Measurements from ENCODE around the gene YY1AP1.
"Not testable (repeated sequence)": the region's sequence is repeated elsewhere in the genome, so short reads cannot be mapped to it uniquely, and the experiment has no call there.

The YY1AP1 gene

DNA sequence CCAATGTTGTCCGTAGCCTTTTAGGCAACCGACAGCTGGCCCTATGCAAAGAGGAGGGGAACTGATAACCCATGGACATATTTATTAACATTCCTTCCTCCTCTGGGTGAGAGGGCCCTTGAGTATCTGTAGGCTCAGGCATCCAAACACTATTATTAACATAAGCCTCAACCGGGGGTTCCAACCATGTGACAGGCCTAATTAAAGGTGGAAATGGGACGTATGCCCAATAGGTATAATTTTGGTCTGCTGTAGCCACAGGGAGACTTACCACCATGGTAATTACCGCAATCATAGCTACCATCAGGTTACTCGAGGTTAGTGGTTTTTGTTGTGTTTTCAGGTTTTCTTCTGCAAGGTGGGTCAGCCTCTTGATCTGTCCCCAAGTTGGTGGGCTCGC is 5.6 kb upstream of the YY1AP1 start:
- DNase-seq = no peak

DNA sequence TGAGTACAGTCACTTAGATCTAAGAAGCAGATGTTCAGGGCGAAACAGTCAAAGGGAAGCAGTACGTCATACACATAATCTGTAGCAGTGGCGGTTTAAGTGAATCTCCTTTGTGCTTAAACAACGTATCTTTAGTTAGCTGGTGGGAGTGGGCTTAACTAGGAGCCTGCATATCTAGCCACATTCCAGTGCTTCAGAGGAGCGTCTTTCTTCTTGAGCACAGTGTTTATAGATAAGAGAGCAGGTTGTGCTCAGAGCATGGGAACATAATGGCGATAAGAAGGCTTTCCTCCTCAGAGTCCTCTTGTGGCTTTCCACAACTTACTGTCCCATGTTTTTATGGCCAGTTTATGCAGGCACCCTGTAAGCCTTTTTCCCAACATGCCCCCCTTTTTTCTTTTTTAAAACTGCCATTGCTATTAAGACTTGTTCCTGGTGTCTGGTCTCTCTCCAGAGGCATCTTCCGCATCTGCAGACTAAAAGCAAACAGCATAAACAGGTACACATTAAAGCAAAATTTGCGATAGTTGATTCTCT is 3.5 kb upstream of the YY1AP1 start:
- no peak for DNase-seq

DNA sequence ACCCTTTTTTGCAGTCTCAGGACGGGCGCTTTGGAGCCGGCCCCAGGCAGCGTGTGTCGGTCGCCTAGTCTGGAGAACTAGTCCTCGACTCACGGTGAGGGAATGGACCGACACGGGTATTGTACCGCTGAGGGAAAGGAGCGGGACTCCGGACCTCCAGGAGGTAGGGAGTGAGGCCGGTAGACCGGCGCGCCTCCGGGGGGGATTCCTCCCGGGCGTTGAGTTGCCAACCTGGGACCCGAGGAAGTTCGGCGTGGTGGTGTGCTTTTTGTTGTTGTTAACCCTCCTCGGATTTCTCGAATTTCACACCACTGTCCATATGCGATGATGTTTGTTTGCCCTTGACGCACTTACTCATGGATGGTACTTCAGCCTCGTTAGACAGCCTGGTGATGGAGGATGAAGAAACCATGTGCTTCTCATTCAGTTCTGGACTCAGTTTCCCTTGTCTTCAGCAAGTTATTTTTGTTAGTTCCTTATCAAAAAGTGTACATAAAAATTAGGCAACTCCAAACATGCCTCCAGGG is 570 bp upstream of the YY1AP1 start, which contains the start of gene DAP3:
Gene DAP3 (plus strand): TSS at position 11 of the 527 bp plus-strand sequence. CDS start 20,689 bp downstream, outside the sequence.
- DNase-seq = not testable (repeated sequence)

DNA sequence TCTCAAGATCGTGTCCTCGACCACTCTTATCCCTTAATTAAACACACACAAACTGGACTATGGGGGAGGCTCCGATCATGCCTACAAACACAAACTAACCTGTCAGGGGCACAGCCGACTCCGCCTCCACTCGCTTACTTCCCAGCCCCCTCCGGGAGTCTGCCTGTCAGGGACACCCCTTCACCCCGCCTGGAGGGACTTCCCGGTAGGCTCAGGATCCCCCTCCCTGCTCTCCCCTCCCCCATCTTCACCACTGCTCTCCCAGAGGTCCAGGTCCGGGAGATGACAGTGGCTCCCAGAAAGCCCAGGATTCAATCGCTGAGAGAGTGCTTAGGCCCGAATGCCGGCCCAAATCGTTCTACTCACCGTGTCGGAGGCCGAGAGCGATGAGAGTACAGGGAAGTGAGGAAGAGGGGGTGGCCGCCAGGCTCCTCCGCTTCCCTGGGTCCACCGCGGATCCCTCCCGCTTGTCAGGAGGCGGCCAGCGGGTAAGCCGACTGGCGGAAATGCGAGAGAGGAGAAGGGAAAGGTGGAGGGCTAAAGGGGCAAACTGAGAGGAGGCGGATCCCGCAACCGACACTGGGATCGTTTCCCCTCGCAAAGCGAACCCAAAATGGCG is 760 bp downstream of the YY1AP1 start:
- peak; percentile 23 for DNase-seq

DNA sequence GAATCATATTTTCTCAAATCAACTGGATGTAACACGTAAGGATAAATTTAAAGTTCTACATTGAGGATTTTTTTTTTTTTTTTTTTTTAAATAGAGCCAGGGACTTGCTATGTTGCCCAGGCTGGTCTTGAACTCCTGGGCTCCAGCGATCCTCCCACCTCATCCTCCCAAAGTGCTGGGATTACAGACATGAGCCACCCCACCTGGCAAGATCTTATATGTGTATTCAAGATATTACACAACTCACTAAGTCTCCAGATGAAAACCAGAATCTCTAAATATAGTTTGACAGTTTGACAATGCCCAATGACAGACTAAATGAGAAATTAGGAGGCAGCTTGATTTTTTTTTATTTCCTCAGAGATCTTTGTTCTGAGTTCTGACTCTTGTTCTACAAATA is 6.8 kb downstream of the YY1AP1 start:
- DNase-seq = no peak

DNA sequence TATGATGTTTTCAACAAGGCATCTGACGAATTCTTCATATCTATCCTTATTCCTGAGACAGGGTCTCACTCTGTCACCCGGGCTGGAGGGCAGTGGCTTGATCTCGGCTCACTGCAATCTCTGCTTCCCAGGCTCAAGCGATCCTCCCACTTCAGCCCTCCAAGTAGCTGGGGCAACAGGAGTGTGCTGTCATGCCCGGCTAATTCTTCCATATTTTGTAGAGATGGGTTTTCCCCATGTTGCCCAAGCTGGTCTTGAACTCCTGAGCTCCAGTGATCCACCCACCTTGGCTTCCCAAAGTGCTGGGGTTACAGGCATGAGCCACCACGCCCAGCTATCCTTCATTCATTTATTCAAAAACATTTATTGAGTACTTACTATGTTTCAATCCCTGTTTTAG is 8.0 kb downstream of the YY1AP1 start:
- DNase-seq = no peak

DNA sequence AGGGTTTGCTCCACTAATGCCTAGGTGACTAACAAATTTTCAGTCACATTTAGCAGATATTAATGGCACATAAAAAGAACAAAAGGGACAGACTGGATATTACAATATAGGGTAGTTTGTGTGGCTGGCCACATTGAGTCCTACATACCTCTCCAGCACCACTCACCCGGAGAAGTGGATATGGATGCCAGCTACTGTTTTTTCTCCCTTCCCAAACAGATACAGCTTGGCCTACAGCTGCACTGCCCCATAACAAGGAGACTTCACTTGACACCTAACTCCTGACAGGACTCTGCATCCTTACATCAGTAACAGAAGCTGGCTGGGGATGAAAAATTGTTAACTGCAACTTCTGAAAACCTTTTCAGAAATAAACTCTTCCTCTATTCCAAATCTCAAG is 9.6 kb downstream of the YY1AP1 start:
- DNase-seq = not testable (repeated sequence)

DNA sequence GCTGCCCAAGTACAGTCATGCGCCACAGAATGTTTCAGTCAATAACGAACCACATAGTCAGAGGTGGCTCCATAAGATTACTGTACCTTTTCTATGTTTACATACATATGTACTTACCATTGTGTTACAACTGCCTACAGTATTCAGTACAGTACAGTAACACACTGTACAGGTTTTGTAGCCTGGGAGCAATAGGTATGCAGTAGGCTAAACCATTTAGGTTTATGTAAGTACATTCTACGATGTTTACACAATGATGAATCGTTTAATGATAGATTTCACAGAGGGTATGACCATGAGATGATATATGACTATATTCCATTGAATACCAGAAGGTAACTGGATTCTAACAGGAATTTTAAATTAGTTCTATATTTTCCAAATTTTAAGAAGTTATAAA is 10.5 kb downstream of the YY1AP1 start:
- DNase-seq = no peak

DNA sequence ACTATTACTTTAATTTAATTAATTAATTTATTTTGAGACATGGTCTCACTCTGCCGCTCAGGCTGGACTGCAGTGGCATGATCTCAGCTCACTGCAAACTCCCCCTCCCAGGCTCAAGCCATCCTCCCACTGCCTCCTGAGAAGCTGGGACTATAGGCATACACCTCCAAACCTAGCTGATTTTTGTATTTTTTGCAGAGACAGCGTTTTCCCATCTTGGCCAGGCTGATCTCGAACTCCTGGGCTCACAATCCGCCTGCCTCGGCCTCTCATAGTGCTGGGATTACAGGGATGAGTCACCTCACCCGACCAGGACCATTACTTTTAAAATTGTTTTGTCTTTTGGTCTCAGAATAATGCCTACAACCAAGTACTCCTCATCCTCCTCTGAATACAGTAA is 15.6 kb downstream of the YY1AP1 start:
- DNase-seq = no peak

DNA sequence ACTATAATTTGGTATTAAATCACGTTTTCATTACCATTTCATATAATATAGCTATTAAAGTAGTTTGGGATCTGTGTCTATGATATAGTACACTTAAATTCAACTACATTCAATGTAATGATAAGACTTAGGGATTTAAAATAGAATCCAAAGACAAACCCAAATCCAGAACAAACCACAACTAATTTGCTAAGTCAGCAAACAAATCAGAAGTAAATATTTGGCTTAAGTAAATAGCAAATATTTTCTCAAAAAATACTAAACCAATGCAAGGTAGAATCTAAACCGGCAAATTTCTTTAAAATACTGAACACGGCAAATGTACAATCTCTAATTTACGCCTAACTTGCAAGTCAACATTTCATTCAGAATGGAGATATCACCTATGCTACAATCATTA is 16.8 kb downstream of the YY1AP1 start:
- DNase-seq = no peak

DNA sequence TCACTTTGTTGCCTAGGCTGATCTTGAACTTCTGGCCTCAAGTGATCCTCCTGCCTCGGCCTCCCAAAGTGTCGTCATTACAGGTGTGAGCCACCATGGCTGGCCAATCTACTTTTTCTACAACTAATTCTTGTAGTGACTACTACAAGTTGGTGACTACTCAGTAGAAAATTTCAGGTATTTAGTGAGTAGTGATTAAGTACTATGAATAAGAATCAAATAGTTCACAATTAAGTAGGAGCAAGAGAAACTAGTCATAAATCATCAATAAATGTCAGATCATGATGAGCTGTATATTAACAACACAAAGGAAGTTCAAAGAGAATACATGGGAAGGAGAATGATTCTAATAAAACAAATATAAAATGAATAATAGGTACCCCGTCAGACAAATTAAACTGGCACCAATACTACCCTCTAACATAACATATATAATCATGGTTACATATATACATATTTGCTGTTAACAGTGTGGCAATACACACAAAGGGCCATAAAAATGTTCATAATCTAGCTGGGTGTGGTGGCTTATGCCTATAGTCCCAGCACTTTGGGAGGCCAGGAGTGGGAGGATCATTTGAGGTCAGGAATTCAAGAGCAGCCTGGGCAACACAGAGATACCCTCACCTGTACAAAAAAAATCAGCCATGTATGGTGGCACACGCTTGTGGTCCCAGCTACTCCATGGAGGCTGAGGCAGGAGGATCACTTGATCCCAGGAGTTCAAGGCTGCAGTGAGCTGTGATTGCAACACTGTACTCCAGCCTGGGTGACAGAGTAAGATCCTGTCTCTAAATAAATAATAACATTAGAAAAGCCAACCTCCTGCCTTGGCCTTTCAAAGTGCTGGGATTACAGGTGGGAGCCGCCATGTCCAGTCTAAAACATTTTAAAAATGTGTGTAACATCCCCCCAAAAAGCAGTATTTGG is 19.1 kb downstream of the YY1AP1 start:
- no peak for DNase-seq

DNA sequence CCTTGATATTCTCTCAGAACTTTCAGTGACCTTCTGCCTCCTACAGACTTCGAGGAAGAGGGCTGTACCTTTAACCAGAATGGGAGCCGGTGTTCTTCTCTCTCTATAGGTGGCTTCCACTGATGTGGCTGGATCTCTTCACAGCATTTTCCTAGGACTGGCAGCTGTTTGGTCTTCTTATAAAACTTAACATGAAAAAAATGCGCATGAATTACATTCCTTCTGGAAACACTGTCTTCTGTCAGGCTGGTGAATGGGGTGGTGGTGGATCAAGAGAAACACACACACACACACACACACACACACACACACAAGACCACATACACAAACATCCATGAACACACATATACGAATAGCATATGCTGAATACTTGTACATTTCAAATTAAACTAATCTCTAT is 27.3 kb downstream of the YY1AP1 start:
- DNase-seq = not testable (repeated sequence)

DNA sequence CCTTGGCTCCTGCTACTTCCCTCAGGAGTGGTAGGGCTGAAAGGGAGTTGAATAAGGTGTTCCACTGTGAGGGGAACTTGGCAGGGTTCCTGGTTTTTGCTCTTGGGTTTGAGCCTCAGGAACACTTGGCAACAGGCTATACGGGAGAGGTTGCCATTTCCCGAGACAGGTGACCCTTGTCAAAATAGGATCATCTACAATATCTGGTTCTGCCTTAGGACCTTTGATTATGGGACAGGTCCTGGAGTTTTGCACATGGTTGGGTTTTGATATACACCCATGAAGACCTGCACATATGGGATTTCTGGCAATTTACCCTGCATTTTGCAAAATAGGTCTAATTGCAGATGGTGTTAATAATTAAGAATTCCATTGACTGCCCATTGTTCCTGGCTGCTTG is 31.1 kb downstream of the YY1AP1 start:
- no peak for DNase-seq

DNA sequence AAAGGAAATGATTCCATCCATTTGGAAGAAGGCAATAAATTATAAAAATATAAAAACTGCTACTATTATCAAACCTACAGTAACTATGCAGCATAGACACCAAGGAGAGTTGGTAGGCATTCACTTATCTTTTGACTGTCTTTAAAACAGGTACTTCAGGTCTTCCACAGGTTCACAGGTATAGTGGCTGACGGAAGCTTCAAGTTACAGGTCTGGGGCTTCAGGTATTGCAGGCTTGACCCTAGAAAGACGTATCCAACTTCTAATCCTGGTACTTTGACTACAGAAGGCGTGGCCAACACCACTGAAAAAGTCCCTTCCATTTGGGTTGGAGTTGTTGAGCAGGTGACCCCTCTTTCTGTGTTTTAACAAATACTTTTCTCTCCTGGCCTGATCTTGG is 35.6 kb downstream of the YY1AP1 start:
- no peak for DNase-seq

DNA sequence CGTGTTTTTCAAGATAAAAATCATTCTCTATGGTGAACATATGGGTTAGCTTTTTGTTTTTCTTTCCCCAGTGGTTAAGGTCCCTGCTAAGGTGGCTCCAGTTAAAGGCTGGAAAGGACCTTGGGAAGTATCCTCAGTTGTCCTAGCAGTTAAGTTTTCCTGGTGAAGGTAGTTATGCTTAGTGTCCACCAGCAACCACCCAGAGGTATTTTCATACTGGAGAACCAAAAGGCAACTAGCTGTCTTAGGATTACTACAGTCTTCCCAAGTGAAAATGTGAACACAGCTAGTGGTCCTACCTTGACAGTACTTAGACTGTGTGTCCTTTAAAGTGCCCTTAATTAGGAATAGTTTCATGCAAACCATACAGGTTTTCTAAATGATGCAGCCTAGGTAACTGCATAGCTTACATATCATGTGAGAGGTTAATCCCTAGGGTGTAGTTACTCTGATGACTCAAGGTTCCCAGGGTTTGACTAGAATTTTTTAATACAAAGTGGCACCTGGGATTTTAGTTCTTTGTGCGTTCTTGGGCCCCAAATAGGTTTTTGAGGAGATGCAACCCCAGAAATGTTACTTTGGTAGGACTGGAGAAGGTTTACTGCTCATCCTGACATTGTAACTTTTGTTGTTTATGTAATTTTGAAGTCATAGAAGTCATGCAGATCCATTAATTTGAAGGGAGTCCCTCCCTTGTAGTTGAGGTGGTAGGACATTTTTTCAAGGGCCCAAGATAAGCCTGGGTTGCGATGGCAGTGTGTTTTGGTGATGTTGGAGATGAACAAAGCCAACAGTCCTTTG is 36.5 kb downstream of the YY1AP1 start:
- DNase-seq = no peak

DNA sequence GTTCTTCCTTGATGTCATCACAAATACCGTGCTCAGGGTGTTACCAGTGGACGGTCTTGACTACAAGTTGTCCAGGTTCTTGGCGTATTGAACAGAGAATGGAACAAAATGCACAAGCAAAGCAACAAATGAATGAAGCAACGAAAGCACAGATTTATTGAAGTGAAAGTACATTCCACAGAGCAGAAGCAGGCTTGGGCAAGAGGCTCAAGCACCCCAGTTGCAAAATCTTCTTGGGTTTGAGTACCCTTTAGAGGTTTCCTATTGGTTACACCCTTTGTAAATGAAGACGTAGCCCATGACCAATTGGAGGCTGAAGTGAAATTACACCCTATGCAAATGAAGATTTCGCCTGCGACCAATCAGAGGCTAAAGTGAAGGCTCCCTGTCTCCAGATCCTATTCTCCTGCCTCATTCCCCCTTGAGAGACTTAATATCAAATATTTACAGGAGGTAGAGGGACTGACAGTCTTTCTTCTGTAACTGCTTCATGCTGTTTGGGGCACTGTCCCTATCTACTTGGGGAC is 38.3 kb downstream of the YY1AP1 start:
- DNase-seq = no peak

DNA sequence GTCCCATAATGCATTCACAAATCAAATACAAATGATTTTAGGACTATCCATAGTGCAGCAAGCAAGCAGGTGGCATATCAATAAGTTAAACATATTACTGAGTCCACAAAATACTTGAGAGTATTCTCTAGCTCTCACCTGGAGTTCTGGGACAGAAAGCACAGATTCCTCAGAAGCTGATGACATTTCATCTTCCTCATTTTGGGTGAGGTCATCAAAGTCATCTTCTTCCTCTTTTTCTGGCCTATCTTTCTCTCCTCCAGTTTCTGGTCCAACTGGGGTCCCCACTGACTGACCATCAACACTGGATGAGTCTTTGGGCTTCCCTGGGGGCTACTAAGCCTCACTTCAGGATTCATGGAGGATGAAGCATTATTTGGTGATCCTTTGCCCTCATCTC is 38.9 kb downstream of the YY1AP1 start:
- no peak for DNase-seq

DNA sequence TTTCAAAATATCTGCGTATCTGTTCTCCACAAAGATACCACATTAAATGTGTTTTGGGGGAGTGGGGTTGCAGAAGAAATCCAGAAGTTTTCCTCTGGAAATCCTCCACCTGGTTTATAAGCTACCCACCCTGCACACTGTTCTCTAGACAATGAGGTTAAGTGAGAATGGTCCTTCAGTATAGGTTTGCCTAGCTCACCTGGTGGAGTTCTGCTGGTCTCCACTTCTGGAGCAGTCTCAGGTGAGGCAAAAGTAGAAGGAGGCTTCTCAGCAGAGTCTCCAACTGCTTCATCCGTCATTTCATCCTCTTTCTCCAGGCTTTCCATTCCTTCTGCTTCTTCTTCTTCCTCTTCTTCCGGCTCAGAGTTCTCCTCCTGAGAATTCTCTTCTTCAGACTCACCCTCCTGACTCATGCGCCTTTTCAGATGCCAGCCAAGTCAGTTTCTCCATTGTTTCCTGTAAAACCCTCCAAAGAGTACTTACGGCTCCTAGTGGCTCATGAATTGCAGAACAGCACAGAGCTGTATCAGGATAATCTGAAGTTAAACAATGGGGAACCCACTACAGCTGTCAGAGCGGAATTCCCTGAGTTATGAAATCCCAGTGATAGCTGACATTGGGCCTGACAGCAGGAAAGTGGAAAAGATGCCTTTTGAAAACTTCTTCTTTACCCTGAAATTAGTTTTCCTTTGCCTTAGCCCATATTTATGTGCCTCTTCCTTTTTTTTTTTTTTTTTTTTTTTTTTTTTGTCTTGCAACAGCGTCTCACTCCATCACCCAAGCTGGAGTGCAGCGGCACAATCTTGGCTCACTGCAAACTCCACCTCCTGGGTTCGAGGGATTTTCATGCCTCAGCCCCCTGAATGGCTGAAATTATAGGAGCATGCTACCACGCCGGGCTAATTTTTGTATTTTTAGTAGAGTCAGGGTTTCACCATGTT is 40.1 kb downstream of the YY1AP1 start:
- DNase-seq = peak; percentile 76

DNA sequence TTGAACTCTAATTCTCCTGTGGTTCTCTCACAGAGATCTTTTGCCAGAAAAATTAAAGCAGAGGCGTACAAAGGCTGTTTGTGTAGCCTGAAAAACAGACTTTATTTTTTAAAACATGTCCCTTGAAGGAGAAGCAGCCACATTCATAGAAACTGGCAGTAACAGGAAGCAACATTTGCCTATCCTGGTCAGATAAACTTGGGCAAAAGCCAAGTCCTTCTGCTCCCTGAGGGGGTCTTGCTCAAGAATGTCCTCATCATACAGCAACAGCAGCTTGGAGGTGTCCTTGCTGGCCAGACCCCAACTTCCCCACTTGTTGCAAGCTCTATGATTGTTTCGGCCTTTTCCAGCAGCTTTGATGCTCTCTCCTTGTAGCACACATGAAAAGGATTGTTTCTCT is 42.3 kb downstream of the YY1AP1 start:
- DNase-seq = no peak

DNA sequence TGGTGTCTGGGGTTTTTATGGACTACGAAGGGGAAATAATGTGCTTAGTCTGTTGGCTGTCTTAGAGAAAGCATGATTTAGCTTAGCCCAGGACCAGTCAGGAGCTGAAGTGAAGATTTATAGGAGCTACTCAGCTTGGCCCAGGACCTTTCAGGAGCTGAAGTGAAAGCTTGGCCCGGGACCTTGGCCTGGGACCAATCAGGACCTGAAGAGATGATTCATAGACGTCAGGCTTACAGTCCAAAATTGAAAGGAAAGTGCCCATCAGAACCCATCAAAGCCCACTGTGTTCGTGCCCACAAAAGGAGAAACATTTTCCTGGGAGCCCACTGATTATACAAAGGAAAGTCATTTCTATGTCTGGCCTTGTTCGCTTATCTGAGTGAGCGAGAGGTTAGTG is 42.9 kb downstream of the YY1AP1 start:
- DNase-seq = no peak

DNA sequence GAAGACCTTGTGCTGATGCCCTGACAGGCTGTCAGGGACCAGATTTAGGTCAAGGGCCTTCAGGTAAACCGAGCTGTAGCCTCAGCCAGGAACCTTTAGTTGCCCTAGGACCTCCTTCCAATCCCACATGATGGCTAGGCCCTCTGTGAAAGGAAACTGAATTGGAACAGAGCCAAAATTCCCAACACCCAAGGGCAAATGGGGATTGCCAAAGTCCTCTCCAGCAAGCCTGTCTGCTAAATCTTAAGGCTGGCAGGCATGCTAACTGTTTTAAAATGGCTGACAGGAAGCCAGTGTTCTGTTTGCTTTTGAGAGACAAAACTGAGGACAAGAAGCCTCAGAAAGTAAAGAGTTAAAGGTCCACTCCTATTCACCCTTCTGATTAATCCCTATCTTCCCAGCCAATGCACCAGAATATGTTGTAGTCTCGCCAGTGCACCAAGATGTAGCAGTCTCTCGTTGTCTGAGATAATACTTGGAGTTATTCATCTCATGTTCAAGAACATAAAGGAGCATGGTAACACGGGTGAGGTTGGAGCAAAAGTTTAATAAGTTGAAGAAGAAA is 43.5 kb downstream of the YY1AP1 start:
- DNase-seq = no peak

Measured in DMS153 (cell line).